NCI-H128 (cell line): ENCODE results near the gene CWC27.
"Not testable (repeated sequence)": the region's sequence is repeated elsewhere in the genome, so short reads cannot be mapped to it uniquely, and the experiment has no call there.

Experiments
- DNase-seq: peaks from one replicate; lab custom pipeline; 2025; ENCODE audit not compliant: unreplicated experiment; lab: John Stamatoyannopoulos, UW

Gene CWC27

DNA sequence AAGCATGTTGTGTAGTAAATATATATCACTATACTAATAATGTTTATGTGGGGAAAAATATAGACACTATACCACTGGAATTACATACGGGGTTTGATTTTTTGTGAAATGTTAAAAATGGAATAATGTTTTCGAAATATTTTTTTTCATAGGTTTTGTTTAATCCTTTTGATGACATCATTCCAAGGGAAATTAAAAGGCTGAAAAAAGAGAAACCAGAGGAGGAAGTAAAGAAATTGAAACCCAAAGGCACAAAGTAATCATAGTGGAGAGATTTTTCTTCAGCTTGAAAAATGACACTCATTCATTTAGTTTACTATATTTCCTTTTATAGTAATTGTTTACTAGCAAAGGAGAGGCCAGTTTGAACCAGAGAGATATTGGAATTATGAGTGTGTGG, 17.6 kb downstream of the CWC27 start:
- DNase-seq, result no peak

DNA sequence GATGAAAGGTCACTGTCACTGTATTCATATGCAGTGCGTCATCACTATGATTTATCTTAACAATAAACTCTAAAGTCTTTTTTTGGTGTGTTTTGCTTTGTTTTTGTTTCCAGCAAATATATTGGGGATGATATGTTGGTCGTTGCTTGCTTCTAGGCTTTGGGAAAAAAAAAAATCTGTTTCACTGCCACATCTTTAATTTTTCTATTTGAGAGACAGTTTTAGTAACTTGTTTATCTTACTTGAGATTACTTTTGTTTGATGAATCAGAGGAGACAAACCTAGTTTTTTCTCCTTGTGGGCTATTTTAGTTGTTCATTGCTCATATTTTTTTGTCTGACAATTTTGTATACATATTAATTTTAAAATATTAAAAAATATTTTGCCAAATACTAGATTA, 19.4 kb downstream of the CWC27 start:
- no peak for DNase-seq

DNA sequence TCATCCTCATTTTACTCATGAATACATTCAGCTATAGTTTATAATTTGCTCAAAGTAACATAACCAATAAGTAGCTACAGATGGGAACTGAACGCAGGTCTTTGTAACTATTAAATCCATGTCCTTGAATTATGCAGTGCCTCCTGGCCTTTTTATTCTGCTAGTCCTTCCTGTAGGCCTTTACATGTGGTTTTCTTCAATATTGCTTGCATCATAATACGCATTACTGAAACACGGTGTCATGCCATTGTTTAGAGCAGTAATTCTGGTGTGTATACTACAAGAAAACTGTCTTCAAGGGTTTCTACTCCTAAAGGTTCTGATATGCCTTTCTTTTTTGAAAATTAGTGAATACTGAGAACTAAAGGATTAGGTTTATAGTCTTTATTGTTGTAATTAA, 20.7 kb downstream of the CWC27 start:
- no peak for DNase-seq

DNA sequence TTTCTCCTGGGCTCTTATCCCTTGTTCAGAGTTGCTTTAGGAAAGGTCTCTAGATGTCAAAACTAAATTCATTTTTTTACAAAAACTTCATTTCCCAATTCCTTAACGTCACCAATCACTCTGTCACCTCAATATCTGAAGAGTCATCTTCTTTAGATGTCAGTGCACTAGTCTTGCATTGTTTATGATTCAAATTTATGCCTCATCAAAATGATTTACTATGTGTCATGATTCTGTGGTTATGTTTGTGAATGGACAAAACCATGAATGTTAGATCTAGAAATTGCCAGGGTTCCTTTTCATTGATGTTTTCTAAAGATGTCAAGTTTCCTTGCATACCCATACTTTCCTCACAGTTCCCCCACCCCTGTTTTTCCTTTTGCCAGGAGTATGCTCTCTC, 21.5 kb downstream of the CWC27 start:
- no peak for DNase-seq

DNA sequence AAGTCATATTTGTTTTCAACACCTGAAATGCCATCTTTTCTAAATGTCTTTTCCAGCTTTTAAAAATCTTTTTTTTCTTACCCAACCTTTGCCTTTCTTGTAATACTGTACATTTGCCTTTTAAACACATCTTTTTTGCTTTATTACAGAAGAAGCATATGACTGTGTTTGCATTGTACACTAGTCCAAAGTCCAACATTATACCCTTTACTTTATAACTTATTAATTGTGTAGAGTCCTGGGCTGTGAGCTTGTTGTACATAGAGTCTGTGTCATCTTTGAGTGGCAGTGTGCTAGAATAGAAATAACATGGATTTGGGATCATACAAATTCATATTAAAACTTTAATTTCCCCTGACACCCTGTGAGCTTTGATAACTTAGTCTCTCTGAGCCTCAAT, 23.7 kb downstream of the CWC27 start:
- DNase-seq, result no peak

DNA sequence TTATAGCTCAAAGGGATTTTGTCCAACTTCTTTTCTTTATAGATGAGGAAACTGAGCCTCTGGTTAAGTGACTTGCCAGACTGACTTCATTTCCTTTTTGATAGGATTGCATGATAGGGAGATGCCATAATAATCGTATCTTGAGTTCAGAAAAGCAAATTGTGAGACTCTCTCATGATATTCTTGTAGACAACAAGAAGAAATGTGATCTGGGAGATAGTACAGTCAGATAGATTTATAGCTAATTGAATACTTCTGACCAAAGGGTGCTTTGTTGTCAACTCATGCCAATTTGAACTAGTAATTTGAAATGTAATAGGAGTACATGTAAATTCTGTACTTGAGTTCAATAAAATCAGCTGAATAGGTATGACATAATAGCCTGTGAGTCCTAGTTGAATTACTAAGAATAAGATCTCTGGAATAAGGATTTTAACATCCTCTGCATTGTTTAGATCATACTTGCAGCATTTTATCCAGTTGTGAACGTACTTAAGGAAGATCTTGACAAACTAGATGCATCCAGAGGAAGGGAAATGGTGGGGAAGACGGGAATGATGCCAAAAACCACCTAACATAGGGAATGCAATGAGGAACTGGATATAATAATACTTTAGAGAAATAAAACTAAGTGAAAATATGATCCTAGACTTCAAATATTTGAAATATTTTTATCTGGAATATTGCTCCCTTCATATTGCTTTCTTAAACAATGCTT, 25.5 kb downstream of the CWC27 start:
- no peak for DNase-seq

DNA sequence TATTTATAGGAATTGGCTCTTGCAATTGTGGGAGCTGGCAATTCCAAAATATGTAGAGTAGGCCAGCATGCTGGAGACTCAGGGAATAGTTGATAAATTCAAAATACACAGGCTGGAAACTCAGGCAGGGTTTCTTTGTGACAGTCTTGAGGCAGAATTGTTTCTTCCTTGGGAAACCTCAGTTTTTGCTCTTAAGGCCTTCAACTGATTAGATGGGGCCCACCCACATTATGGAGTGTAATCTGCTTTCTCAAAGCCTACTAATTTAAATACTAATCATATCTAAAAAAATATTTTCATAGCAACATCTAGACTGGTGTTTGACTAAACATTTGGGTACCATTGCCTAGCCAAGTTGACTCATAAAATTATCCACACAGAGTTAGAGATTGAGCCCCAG, 27.6 kb downstream of the CWC27 start:
- DNase-seq, result no peak

DNA sequence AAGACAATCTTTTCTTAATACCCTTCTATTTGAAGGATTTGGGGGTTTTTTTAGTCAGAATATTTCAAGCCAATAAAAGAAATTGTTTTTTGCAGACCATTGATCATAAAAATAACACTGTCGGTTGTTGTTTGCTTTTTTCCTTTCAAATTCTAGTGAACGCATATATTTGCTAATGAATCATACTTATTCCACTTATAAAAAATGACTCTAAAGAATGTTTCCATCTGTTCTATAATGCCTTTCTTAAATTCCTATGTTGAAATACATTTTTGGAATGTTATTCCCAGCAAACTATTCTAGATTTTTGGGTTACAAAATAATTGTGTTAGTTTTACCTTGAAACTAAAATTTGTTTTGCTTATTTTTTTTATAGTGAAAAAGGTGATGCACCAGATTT, 32.2 kb downstream of the CWC27 start:
- no peak for DNase-seq

DNA sequence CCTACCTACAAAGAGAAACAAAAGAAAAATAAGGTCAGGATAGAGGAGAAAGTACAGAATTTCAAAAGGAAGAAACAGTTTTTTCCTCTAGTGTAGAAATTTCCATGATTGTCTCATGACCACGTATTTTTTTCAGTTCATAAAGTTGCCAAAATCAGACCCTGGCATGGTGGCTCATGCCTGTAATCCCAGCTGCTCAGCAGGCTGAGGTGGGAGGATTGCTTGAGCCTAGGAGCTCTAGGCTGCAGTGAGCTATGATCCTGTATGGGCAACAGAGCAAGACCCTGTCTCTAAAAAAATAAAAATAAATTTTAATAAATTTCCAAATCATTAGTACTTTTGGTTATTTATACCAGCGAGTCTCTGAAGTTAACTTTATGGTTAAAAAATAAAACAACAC, 37.8 kb downstream of the CWC27 start:
- DNase-seq, result no peak

DNA sequence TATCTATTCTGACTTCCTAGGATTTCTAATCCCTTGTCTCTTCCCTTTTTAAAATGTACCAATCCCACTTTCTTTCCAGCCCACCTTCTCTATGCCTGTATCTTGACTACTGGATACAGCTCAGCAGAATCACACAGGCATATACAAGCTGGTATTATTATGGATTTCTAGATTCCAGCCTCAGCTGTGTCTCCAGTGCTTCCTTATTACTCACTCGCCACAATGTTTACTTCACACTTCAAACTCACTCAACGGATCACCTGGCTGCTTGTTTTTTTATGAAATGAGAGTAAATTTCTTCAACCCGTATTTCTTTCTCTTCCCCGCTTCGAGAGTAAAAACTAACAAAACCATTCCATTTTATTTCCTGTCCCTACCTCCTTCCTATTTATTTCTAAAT, 38.8 kb downstream of the CWC27 start:
- no peak for DNase-seq

DNA sequence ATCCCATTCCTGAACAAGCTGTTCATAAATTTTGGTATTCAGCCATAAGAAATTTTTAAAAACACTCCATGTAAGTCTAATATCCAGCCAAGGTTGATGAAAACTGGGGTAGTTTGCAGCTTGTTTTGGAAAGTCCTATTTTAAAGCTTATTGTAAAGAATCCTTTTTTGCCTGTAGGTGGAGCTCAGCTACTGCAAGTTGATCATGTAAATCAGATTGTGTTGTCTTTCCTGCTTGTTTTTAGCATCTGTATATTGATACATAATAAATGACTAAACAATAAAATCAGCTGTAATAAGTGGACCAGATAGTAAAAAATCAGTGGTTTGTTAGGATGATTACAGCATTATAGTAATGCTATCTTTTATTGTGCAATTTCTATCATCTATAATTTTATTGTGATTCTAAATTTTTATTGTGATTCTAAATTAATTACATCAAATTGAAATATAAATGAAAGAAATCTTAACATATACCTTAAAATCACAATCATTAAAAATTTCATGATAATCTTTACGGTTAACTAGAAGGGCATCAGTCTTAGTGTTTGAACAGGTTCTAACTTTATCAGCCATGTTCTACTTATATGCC, 42.4 kb downstream of the CWC27 start:
- DNase-seq, result no peak

DNA sequence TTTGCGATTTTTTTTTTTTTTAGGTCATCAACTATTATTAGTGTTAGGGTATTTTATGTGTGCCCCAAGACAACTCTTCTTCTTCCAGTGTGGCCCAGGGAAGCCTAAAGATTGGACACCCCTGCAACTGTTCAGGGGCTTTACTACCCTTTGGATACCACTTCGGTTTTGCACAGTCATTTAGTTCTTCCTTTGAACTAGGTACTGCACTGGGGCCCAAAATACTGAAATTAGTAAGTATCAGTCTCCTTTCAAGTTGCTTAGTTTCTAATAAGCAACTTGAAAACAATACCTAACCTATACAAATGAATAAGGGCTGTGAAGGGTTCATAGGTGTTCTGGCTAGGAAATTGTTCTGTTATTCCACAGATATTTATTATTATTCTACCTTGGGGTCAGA, 45.3 kb downstream of the CWC27 start:
- DNase-seq, result no peak

DNA sequence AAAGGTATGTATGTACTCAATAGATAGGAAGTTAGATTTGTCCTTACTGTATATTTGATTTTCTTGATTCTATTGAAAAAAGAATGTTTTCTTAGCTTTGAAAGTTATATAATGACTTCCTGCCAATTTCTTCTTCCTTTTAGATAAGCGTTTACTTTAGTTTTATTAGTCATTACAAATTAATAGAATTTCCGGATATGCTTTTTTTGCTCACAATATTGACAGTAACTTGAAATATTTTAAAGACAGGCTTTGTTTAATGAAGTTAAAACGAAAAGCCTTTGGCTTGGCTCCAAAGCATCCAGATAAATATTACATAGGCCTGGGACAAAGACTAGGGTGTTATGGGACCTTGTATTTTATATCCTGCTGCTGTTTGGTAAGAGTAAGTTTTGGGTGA, 49.5 kb downstream of the CWC27 start:
- no peak for DNase-seq

DNA sequence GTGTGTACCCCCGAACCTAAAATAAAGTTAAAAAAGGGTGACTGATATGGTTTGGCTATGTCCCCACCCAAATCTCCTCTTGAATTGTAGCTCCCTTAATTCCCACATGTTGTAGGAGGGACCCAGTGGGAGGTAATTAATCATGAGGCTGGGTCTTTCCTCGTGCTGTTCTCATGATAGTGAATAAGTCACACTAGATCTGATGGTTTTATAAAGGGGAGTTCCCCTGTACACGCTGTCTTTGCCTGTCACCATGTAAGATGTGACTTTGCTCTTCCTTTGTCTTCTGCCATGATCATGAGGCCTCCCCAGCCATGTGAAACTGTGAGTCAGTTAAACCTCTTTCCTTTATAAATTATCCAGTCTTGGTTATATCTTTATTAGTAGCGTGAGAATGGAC, 50.6 kb downstream of the CWC27 start:
- DNase-seq, result not testable (repeated sequence)

DNA sequence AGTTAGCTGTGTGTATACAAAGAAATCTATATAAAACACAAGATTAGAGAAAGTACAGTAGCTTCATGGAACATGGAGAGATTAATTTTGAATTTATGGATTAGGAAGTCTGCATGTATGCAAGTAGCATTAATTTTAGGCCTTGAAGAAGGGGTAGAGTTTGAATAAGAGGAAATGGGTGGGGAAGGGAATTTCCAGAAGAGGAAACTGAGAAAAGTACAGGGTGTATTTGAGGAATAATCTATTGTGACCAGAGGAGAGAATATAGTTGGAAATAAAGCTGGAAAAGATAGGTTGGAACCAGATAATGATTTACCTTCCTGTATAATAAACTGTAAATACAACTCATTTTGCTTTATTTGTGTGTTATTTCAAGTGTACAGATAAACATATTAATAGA, 53.6 kb downstream of the CWC27 start:
- DNase-seq, result no peak

DNA sequence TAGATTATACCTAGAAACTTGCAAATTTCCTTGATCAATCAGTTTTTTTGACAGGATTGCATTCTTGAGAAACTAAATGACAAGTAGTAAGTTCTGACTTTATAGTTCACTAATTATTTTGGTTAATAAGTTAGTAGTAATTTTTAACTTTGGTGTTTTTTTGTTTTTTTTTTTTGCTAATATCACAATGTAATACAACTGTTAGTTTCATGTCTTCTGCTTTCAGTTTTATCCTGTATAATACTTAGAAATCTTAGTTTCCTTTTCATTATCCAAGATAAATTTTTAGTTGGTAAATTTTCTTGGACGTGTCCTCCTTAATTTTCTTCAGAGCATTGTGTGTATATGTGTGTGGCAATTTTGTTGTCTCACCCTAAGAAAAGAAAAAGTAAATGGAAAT, 57.8 kb downstream of the CWC27 start:
- DNase-seq, result no peak

DNA sequence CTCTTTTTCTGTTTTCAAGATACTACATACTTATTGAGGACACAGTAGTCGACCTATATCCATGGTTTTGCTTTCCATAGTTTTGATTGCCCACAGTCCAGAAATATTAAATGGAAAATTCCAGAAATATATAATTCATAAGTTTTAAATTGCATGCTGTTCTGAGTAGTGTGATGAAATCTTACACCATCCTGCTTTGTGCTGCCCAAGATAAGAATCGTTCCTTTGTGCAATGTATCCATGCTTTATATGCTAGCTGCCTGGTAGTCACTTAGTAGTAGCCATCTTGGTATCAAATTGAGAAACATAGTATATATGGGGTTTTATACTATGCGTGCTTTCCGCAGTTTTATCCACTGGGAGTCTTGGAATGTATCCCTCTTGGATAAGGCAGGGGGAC, 59.0 kb downstream of the CWC27 start:
- DNase-seq, result no peak

DNA sequence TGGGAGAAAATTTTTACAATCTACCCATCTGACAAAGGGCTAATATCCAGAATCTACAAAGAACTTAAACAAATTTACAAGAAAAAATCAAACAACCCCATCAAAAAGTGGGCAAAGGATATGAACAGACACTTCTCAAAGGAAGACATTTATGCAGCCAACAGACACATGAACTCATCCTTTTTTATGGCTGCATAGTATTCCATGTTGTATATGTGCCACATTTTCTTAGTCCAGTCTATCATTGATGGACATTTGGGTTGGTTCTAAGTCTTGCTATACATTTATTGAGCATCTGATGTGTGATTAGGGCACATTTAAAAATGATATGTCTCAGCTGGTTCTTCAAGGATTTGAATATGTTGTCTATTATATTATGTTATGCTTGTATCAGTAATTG, 61.9 kb downstream of the CWC27 start:
- DNase-seq, result not testable (repeated sequence)

DNA sequence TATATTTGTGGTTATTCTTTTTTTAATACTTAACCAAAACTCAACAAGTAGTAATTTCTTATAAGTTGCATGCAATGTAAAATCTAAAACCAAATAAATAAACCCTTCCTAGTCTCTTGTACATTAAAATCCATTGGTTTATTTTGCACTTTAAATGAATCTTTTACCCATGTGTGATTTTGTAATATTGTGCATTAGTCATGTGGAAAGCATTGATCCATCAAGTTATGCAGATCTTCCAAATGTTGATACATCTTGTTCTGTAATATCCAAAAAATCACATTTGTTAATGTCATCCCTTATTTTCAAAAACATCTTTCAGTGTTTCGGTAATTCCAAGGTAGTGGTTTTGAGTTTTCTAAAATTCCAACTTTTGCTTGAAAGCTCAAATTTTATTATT, 63.3 kb downstream of the CWC27 start:
- DNase-seq, result no peak

DNA sequence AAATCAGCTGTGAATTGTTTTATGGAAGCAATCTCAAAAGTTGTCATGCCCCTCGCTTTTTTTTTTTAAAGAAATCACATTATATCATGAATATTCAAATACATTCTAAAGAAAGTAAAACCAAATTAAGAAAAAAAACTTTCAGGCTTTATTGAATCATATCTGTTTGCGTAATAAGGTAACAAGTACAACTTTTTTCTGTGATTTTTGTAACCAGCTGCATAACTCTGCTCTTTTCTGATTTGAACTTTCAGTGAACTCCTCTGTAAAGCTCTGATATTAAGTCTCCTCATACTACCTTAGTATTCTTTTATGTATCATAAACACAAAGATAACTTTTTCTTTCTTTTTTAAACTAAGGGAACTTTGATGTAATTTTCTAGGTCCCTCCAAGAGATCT, 65.3 kb downstream of the CWC27 start:
- DNase-seq, result no peak

DNA sequence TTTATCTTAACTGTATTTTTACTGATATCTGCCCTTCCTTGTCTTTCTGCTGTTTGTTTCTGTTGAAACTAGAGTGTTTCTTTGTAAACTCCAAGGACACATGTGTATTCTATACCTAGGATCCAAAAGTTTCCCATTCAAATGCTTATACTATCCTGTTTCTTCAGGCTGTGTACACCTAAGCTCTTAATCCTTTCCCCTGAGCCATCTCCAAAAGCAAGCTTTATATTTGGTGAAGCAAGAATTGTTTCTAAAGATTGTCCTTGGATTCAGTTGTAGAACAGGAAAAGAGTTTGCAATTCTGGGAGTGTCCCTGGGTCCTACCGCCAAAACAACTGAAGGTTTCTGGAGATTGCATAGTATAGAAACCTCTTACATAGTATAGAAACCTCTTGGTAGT, 65.9 kb downstream of the CWC27 start:
- DNase-seq, result no peak

DNA sequence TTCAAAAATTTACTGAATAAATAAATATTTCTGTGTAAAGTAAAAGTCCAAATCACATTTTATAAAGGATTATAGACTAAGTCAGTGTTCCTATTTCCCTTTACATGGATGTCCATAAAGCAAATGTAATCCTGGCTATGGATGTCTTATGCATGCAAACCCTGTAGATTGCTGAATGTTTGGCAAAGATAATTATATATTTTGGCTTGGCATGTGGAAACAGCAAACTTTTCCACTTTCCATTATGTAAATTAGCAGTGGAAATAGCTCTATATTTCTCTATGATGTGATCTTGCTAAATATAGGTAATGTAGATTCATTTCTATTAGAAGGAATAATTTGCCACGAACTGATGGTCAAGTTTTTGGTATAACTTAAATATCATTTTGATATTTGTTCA, 66.5 kb downstream of the CWC27 start:
- DNase-seq, result no peak

DNA sequence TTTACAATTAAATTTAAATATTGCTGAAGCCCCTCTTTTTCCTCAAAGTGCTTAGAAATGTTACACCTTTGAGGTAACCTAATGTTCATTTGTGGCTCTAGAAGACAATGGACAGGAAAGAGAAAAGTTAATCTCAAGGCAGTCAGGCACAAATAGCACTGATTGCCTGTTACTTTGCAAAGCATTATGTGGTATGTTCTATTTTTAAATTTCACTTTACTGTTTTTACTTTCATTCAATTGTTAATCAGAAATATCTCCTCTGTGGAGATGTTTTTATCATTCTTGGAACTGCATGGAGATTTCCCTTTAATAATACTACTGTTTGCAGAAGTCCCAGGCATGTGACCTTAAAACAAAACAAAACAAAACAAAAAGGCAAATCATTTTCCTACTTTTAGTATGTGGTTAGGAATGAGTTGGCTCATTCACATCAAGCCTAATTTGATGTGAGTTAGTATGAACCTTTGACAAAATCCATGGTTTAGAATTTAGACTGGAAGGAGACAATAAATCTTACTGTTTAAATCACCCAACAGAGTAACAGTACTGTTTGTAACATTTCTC, 67.5 kb downstream of the CWC27 start:
- no peak for DNase-seq
